OCI-LY1 (cell line): Measurements from ENCODE around the gene LRP1.

Experiments
- H2AFZ ChIP-seq: fragments of 200-600 bp; sonication (generic), shearing (Covaris generic); 2 replicates; pipeline ENCODE4 v1.6.0; 2014; ENCODE audit warnings: antibody characterized with exemption, mild to moderate bottlenecking, low read length
- H3F3A ChIP-seq: fragments of 200-600 bp; sonication (generic), shearing (Covaris generic); 2 replicates; pipeline ENCODE4 v1.6.0; 2014; ENCODE audit warnings: mild to moderate bottlenecking, antibody characterized with exemption, low read length, moderate library complexity; ENCODE audit not compliant: insufficient read depth
- H3K27ac ChIP-seq: fragments of 200-600 bp; sonication (generic); 2 replicates; pipeline ENCODE4 v1.5.1; 2014; ENCODE audit warnings: low read length, mixed run types, mild to moderate bottlenecking, low read depth; ENCODE audit not compliant: poor library complexity, severe bottlenecking
- H3K27me3 ChIP-seq: fragments of 200-600 bp; sonication (generic); 2 replicates; pipeline ENCODE4 v1.6.0; 2014; ENCODE audit warnings: antibody characterized with exemption, mild to moderate bottlenecking, low read length, moderate library complexity; ENCODE audit not compliant: insufficient read depth
- H3K36me3 ChIP-seq: fragments of 200-600 bp; sonication (generic); 2 replicates; pipeline ENCODE4 v1.6.1; 2014; ENCODE audit warnings: mild to moderate bottlenecking, antibody characterized with exemption, low read length, moderate library complexity, mixed read lengths; ENCODE audit not compliant: insufficient read depth
- H3K4me1 ChIP-seq: fragments of 200-600 bp; sonication (generic); 2 replicates; pipeline ENCODE4 v1.5.1; 2014; ENCODE audit warnings: mild to moderate bottlenecking, low read length, moderate library complexity; ENCODE audit not compliant: insufficient read depth, severe bottlenecking
- H3K4me2 ChIP-seq: fragments of 200-600 bp; sonication (generic), shearing (Covaris generic); 2 replicates; pipeline ENCODE4 v1.6.1; 2014; ENCODE audit warnings: low read length
- H3K4me3 ChIP-seq: fragments of 200-600 bp; sonication (generic); 2 replicates; pipeline ENCODE4 v1.5.1; 2014; ENCODE audit warnings: low read length, low read depth, mild to moderate bottlenecking, mixed read lengths; ENCODE audit not compliant: poor library complexity, severe bottlenecking
- H3K79me2 ChIP-seq: fragments of 200-600 bp; shearing (Covaris generic); 2 replicates; pipeline ENCODE4 v1.6.1; 2016; ENCODE audit warnings: mixed run types, low read length, mixed read lengths; ENCODE audit not compliant: insufficient read depth
- H3K9ac ChIP-seq: fragments of 200-600 bp; sonication (generic), shearing (Covaris generic); 2 replicates; pipeline ENCODE4 v1.6.1; 2014; ENCODE audit warnings: mild to moderate bottlenecking, low read length, mixed read lengths
- H3K9me2 ChIP-seq: fragments of 200-600 bp; sonication (generic), shearing (Covaris generic); 2 replicates; pipeline ENCODE4 v1.6.1; 2014; ENCODE audit warnings: low read depth, mild to moderate bottlenecking, low read length, mixed read lengths
- H3K9me3 ChIP-seq: fragments of 200-600 bp; shearing (Covaris generic); 2 replicates; pipeline ENCODE4 v1.6.1; 2014; ENCODE audit warnings: low read length, mixed read lengths
- H4K20me1 ChIP-seq: fragments of 200-600 bp; sonication (generic), shearing (Covaris generic); 2 replicates; pipeline ENCODE4 v1.6.0; 2016; ENCODE audit warnings: mild to moderate bottlenecking, low read length; ENCODE audit not compliant: insufficient read depth
- EZH2 ChIP-seq: fragments of 200-600 bp; sonication (generic), shearing (Covaris generic); IDR thresholded peaks from 2 replicates; pipeline ENCODE4 v1.8.0; 2017; ENCODE audit warnings: borderline replicate concordance, mixed run types, mild to moderate bottlenecking, antibody characterized with exemption, low read length, moderate library complexity, mixed read lengths
- TF ChIP-seq, protein P1 (sequence below): fragments of 200-600 bp; sonication (generic), shearing (Covaris generic); IDR thresholded peaks from 2 replicates; pipeline ENCODE4 v1.5.1; 2017; ENCODE audit warnings: mild to moderate bottlenecking, antibody characterized with exemption, low read length, moderate library complexity, mixed read lengths

LRP1 gene

DNA sequence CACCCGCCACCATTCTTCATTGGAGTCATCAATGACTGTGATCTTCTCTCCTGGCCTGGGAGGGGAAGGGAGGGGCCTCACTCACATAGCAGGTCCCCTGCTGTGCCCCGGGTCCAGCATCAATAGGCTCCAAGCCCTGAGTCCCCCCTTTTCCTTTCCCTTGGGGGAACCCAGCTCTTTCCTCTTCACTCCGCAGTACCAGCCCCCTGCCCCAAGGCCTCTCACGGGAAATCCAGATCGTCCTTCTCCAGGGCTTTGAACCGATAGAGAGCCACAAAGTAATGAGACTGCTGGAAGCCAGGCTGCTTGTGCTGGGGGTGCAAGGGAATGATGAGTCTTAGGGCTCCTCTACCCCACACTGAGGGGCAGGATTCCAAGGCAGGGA, 116.0 kb downstream of the LRP1 start:
- peaks cover 50% of the 10 kb centered on the region for H3K4me1 ChIP-seq
- H3K9me3 ChIP-seq, result no peaks in the 10 kb centered on the region
- TF ChIP-seq, protein P1, sequence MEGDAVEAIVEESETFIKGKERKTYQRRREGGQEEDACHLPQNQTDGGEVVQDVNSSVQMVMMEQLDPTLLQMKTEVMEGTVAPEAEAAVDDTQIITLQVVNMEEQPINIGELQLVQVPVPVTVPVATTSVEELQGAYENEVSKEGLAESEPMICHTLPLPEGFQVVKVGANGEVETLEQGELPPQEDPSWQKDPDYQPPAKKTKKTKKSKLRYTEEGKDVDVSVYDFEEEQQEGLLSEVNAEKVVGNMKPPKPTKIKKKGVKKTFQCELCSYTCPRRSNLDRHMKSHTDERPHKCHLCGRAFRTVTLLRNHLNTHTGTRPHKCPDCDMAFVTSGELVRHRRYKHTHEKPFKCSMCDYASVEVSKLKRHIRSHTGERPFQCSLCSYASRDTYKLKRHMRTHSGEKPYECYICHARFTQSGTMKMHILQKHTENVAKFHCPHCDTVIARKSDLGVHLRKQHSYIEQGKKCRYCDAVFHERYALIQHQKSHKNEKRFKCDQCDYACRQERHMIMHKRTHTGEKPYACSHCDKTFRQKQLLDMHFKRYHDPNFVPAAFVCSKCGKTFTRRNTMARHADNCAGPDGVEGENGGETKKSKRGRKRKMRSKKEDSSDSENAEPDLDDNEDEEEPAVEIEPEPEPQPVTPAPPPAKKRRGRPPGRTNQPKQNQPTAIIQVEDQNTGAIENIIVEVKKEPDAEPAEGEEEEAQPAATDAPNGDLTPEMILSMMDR, result no peak
- TF ChIP-seq EZH2, result no peak
- no peak overlapping the region for H3K9ac ChIP-seq
- H2AFZ ChIP-seq, result no peak overlapping the region
- H3K4me3 ChIP-seq, result no peak overlapping the region
- H3K27ac ChIP-seq, result no peak overlapping the region
- H3K9me2 ChIP-seq, result no peaks in the 10 kb centered on the region
- no peak overlapping the region for H3K4me2 ChIP-seq
- H3K79me2 ChIP-seq, result no peaks in the 10 kb centered on the region
- H3K36me3 ChIP-seq, result no peaks in the 10 kb centered on the region
- no peaks in the 10 kb centered on the region for H4K20me1 ChIP-seq
- no peaks in the 10 kb centered on the region for H3F3A ChIP-seq
- H3K27me3 ChIP-seq, result no peaks in the 10 kb centered on the region

DNA sequence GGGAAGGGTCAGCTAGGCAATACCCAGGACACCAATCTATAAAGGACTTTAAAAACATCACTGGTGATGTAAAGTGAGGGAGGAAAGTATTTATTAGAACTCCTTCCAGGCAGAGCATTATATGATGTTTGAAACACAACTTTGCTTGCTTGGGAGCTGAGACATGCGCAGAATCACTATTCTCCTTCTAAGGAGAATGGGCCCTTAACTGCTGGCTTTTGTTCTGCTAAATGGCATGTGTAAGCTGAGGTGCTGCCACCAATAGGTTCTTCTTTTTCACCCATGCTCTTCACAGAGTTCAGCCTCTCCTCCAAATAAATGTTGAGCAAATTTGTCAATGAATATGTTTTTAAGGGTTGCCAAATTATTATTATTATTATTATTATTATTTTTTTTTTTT, 118.8 kb downstream of the LRP1 start:
- peaks cover 24% of the 10 kb centered on the region for H3K4me1 ChIP-seq
- no peaks in the 10 kb centered on the region for H3K9me2 ChIP-seq
- H3K9ac ChIP-seq, result no peak overlapping the region
- no peak overlapping the region for H3K4me2 ChIP-seq
- H3K4me3 ChIP-seq, result no peak overlapping the region
- no peaks in the 10 kb centered on the region for H3K79me2 ChIP-seq
- H4K20me1 ChIP-seq, result no peaks in the 10 kb centered on the region
- H3F3A ChIP-seq, result no peaks in the 10 kb centered on the region
- H3K36me3 ChIP-seq, result no peaks in the 10 kb centered on the region
- no peaks in the 10 kb centered on the region for H3K9me3 ChIP-seq
- H3K27ac ChIP-seq, result no peak overlapping the region
- no peak overlapping the region for H2AFZ ChIP-seq
- no peak for TF ChIP-seq EZH2
- TF ChIP-seq, protein P1, result no peak
- H3K27me3 ChIP-seq, result no peaks in the 10 kb centered on the region

DNA sequence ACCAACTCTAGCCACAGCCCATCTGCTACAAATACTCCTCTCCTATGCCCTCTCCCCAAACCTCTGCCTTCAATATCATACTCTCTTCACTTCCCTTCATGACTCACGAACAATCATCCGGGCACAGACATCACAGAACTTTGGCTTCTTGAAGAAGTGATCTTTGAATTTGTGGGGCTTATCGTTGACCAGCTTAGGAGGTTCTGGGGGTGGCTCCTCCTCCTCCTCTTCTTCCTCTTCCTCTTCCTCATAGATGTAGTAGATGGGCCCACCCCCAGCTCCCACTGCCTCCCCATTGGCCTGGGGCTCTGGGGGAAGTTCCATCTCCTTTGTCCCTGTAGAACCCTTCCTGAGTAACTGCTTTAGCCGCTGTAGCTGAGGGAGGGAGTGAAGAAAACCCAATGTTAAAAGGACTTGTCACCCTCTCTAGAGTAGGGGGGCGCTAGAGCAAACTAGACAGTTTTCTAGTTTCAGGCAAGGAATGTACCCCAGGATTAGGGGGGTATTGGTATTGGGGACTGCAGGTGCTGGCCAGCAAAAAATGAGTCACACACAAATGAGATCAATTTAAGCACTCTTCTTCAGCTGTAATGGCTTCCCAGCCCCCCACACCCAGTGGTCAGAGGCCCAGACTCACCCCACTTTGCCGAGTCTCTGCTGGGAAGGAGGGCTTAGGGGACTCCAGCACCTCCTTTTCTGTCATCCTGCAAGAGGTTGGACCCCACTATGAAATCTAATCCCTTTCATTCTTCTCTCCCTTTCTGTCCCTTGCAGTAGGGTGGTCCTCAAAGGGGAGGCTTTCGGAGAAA, 120.9 kb downstream of the LRP1 start:
- Histone ChIP-seq H3K27ac (no peak overlapping the region), H3K9me2 (no peaks in the 10 kb centered on the region), H3K36me3 (no peaks in the 10 kb centered on the region), H4K20me1 (no peaks in the 10 kb centered on the region), H3K9ac (no peak overlapping the region), H3K4me3 (no peak overlapping the region), H2AFZ (no peak overlapping the region), H3K79me2 (no peaks in the 10 kb centered on the region), H3F3A (no peaks in the 10 kb centered on the region), H3K4me2 (no peak overlapping the region), H3K27me3 (no peaks in the 10 kb centered on the region), H3K9me3 (no peaks in the 10 kb centered on the region), H3K4me1 (peaks cover 6% of the 10 kb centered on the region)
- TF ChIP-seq, protein P1, result peak; percentile 17; the same call in 1 of the 2 replicates
- no peak for TF ChIP-seq EZH2
